ENCODE results near the gene ACOT7.

DNA sequence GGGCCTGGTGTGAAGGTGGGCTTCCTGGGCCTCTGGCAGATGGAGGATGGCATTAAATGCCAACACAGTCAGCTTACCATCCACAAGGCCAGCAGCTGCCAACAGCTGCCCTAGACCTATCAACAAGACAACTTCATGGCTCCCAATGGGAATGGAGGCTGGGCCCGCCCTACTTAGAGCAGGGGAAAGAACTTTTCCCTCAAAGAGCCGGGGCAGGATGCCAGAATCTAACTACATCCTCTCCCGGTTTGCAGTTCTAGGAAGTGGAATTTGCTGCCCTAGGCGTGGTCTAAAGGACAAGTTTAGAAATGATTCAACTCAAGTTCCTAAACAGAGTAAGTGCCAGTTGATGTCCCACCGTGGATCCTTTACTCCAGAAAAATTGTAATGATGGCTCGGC is 170.9 kb downstream of the ACOT7 start:
- TF ChIP-seq, protein P1, sequence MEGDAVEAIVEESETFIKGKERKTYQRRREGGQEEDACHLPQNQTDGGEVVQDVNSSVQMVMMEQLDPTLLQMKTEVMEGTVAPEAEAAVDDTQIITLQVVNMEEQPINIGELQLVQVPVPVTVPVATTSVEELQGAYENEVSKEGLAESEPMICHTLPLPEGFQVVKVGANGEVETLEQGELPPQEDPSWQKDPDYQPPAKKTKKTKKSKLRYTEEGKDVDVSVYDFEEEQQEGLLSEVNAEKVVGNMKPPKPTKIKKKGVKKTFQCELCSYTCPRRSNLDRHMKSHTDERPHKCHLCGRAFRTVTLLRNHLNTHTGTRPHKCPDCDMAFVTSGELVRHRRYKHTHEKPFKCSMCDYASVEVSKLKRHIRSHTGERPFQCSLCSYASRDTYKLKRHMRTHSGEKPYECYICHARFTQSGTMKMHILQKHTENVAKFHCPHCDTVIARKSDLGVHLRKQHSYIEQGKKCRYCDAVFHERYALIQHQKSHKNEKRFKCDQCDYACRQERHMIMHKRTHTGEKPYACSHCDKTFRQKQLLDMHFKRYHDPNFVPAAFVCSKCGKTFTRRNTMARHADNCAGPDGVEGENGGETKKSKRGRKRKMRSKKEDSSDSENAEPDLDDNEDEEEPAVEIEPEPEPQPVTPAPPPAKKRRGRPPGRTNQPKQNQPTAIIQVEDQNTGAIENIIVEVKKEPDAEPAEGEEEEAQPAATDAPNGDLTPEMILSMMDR (IDR thresholded peaks at IDR 0.05), result no peak
- no peak for TF ChIP-seq EZH2 (IDR thresholded peaks at IDR 0.05; ENCODE audit: borderline replicate concordance, insufficient read depth, low read depth, low read length, poor library complexity, severe bottlenecking)
